H1 (cell line): ENCODE data around the gene RNF43.

Experiments
- BRCA1 ChIP-seq: IDR thresholded peaks from 2 replicates; pipeline ENCODE4 v1.6.1; 2012; ENCODE audit warnings: low read depth, low read length, improper control_type of control experiment
- GABPA ChIP-seq: IDR thresholded peaks from 2 replicates; pipeline ENCODE4 v1.6.1; 2011; ENCODE audit warnings: mild to moderate bottlenecking, low read length, moderate library complexity, borderline replicate concordance; ENCODE audit not compliant: insufficient read depth
- POLR2AphosphoS5 ChIP-seq: IDR thresholded peaks from 2 replicates; pipeline ENCODE4 v1.6.1; 2011; ENCODE audit warnings: low read depth, low read length
- RFX5 ChIP-seq: IDR thresholded peaks from 2 replicates; pipeline ENCODE4 v1.6.1; 2011; ENCODE audit warnings: low read depth, low read length, improper control_type of control experiment, borderline replicate concordance
- SRF ChIP-seq: IDR thresholded peaks from 2 replicates; pipeline ENCODE4 v1.6.1; 2011; ENCODE audit warnings: mild to moderate bottlenecking, low read depth, low read length, moderate library complexity
- TAF1 ChIP-seq: IDR thresholded peaks from 2 replicates; pipeline ENCODE4 v1.6.1; 2011; ENCODE audit warnings: mild to moderate bottlenecking, low read depth, low read length
- TBP ChIP-seq: IDR thresholded peaks from 2 replicates; pipeline ENCODE4 v1.6.1; 2011; ENCODE audit warnings: low read depth, low read length, improper control_type of control experiment
- TF ChIP-seq, protein P1 (sequence below), 3 experiments: IDR thresholded peaks; 1 replicate in 2 of 3; 2 replicates in 1 of 3; pipeline versions ENCODE4 v1.5.1 to v1.6.1; 2011; ENCODE audit warnings: low read length in 3 of 3, mild to moderate bottlenecking in 3 of 3, inconsistent platforms in 2 of 3, low read depth in 1 of 3, moderate library complexity in 1 of 3; ENCODE audit not compliant: insufficient read depth in 1 of 3; ENCODE audit errors: control extremely low read depth in 1 of 3

DNA sequence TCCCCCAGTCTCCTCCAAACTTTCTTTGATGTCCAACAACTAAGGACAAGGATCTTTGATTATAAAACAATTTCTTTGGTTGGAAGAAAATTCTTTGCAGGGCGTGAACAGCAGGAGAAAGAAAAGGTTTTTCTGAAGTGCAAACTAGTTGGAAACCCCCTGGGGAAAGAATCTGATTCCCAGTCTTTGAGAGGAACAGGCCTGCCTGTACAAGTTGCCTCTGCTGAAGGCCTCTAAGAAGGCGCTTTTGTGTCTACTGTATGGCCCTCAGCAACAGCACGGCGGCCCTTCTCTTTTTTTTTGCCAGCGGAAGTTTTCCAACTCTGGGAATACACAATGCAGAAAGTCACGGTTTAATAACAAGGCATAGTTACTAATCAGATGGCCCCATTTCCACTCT lies 14.0 kb downstream of the RNF43 start:
- TF ChIP-seq TBP (no peak), RFX5 (no peak), POLR2AphosphoS5 (no peak), TAF1 (no peak), GABPA (no peak), SRF (no peak), BRCA1 (no peak)
- TF ChIP-seq, protein P1, sequence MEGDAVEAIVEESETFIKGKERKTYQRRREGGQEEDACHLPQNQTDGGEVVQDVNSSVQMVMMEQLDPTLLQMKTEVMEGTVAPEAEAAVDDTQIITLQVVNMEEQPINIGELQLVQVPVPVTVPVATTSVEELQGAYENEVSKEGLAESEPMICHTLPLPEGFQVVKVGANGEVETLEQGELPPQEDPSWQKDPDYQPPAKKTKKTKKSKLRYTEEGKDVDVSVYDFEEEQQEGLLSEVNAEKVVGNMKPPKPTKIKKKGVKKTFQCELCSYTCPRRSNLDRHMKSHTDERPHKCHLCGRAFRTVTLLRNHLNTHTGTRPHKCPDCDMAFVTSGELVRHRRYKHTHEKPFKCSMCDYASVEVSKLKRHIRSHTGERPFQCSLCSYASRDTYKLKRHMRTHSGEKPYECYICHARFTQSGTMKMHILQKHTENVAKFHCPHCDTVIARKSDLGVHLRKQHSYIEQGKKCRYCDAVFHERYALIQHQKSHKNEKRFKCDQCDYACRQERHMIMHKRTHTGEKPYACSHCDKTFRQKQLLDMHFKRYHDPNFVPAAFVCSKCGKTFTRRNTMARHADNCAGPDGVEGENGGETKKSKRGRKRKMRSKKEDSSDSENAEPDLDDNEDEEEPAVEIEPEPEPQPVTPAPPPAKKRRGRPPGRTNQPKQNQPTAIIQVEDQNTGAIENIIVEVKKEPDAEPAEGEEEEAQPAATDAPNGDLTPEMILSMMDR (IDR thresholded peaks at IDR 0.05; ENCODE audit: control extremely low read depth in 1 of 3, insufficient read depth in 1 of 3, low read depth in 1 of 3, low read length in 3 of 3): no peak
